ENCODE data around the gene GORASP2.

DNA sequence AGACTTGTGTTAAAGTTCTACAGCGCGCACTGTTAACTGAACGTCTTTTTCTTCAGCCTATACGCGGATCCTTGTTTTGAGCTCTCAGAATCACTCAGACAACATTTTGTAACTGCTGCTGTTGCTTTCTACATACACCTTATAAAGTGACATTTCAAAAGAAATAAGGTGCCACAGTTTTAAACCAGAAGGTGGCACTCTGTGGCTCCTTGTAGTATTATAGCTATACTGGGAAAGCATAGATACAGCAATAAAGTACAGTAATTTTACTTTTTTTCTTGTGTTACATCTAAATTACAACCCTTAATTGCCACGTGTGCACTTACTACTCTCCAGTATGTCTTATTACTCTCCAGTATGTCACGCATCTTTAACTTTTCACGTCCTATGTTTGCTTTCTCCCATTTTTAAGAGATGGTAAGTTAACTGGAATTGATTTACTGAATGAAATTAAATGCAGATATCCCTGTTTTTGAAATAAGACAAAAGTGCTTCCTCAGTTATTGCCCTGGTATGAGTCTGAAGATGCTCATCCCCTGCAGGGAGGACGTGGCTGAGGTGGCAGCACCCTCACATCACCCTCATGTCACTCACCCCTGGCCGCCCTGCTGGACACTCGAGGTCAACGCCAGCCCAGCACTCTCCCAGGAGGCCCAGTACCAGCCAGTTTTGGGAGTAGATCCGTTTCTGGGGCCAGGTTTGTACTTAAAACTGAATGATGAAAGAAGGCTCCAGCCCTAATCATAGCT is 37.8 kb downstream of the GORASP2 start:
- TF ChIP-seq POLR2AphosphoS5 (IDR thresholded peaks at IDR 0.05; ENCODE audit: low read depth, low read length), result no peak
- peak; percentile 46; the same call in 1 of the 2 replicates for TF ChIP-seq POLR2A (IDR thresholded peaks at IDR 0.05; ENCODE audit: low read depth, low read length)
- TF ChIP-seq SPI1 (IDR thresholded peaks at IDR 0.05; ENCODE audit: low read depth, low read length), result no peak
- TF ChIP-seq TAF1 (IDR thresholded peaks at IDR 0.05; ENCODE audit: low read depth, low read length), result no peak
- no peak for TF ChIP-seq PAX5 (IDR thresholded peaks at IDR 0.05; ENCODE audit: insufficient read depth, low read length, severe bottlenecking)
